Activated CD4-positive, alpha-beta T cell treated with anti-CD3 and anti-CD28 coated beads, Interleukin-2, amount 10 ng/mL, durations not matched to agents 7 days and 5 days (primary cell): ENCODE results near the gene CNIH2. TPM values are rescaled to one million over a fixed set of nuclear protein-coding genes. Genes with fewer than 3 reads are reported as not detected.

Experiments used
- CTCF ChIA-PET: fragments of 350-600 bp; sonication (Branson Sonifier 250); formaldehyde crosslinking; loops from one replicate; lab custom pipeline; 2021; ENCODE audit warnings: antibody characterized with exemption; lab: Charles Lee
- POLR2A ChIA-PET: fragments of 350-600 bp; sonication (Branson Sonifier 250); formaldehyde crosslinking; loops from one replicate; lab custom pipeline; 2021; ENCODE audit warnings: antibody characterized with exemption; lab: Charles Lee
- DNase-seq: peaks from one replicate; pipeline ENCODE4 v3.0.0-alpha.2; 2020
- H3K27ac Mint-ChIP-seq: one replicate; pipeline ENCODE4 v1.8.0; 2021; ENCODE audit warnings: mild to moderate bottlenecking, moderate library complexity, mixed read lengths
- H3K27me3 Mint-ChIP-seq: one replicate; pipeline ENCODE4 v1.8.0; 2021; ENCODE audit warnings: mixed read lengths
- H3K36me3 Mint-ChIP-seq: one replicate; pipeline ENCODE4 v1.8.0; 2021; ENCODE audit warnings: low read depth, mixed read lengths
- H3K4me1 Mint-ChIP-seq: one replicate; pipeline ENCODE4 v1.8.0; 2021; ENCODE audit warnings: mixed read lengths
- H3K4me3 Mint-ChIP-seq: one replicate; pipeline ENCODE4 v1.8.0; 2021; ENCODE audit warnings: mild to moderate bottlenecking, moderate library complexity, mixed read lengths
- H3K9me3 Mint-ChIP-seq: one replicate; pipeline ENCODE4 v1.8.0; 2021; ENCODE audit warnings: mixed read lengths
- total RNA-seq, 2 experiments: library from RNA; stranded (reverse); gene quantifications; one replicate each; pipeline ENCODE4 v1.2.3, GENCODE V29; 2021

CNIH2 gene
- total RNA-seq, 2 experiments from 2014 or later = 2.5 TPM

DNA sequence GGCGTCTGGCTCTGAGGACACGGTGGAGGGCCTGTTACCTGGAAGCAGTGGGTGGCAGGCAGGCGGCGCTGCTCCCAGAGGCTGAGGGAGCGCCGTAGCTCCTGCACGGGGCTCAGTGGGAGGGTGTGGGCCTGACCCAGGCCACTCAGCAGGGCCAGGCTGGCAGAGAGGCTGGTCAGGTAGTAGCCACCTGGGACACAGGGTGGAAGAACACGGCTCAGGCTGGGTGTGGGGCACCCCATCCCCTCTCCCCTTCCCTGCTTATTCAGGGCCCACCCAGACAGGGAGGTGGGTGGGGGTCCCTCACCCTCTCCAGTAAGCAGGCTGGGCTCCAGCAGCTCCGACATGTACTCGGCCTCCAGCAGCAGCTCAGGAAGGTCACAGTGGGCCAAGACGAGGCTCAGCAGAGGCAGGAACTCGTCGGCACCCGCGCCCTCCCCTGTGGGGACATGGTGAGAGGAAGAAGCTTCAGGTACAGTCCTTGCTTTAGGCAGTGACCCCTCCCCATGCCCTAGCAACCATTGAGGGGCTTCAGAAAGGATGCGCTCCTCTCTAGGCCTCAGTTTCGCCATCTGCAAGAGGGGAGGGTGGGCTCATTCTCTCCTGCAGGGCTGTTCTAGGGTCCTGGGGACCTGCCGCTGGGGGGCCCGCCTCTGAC, 55.4 kb downstream of the CNIH2 start:
- H3K4me3 Mint-ChIP-seq = no peak overlapping the region
- no peaks in the 10 kb centered on the region for H3K27me3 Mint-ChIP-seq
- POLR2A ChIA-PET = no interaction called here

More for the DNA sequence above, 55.4 kb downstream of the CNIH2 start:
- CTCF ChIA-PET = interaction anchor here (0.7 to 1.4 kb wide), 4 partner anchors 9 to 51 kb away, joined by 3 read pairs; no protein-coding TSS in a partner anchor
- Mint-ChIP-seq H3K9me3 (no peaks in the 10 kb centered on the region), H3K36me3 (peaks cover 5% of the 10 kb centered on the region), H3K27ac (no peak overlapping the region), H3K4me1 (peaks cover 28% of the 10 kb centered on the region)
- DNase-seq = no peak

Other genes starting within 250 kb of the CNIH2 start
- gene GAL3ST3, start 229.0 kb upstream of the CNIH2 start, total RNA-seq = not detected
- 100 to 1,000 TPM; 217 to 223 TPM for gene SF3B2, start 225.8 kb upstream of the CNIH2 start, total RNA-seq
- gene PACS1, start 207.9 kb upstream of the CNIH2 start, total RNA-seq = 100 to 1,000 TPM; 109 TPM
- gene KLC2, start 20.5 kb upstream of the CNIH2 start, total RNA-seq = 10 to 100 TPM; 32.1 to 38.5 TPM
- 100 to 1,000 TPM; 151 to 174 TPM for gene RAB1B, start 9.5 kb upstream of the CNIH2 start, total RNA-seq
- 10 to 100 TPM; 39.1 to 45.4 TPM for gene YIF1A, start 11.0 kb downstream of the CNIH2 start, total RNA-seq
- gene TMEM151A, start 13.7 kb downstream of the CNIH2 start, total RNA-seq = not detected
- 1 to 10 TPM; 2.4 to 2.5 TPM for gene CD248, start 38.9 kb downstream of the CNIH2 start, total RNA-seq
- 1 to 10 TPM; 1.1 to 1.6 TPM for gene RIN1, start 58.3 kb downstream of the CNIH2 start, total RNA-seq
- gene BRMS1, start 66.9 kb downstream of the CNIH2 start, total RNA-seq = 10 to 100 TPM; 47.4 to 48.0 TPM
- 1 to 10 TPM; 8.5 to 9.4 TPM for gene B4GAT1, start 69.5 kb downstream of the CNIH2 start, total RNA-seq
- gene SLC29A2, start 93.6 kb downstream of the CNIH2 start, total RNA-seq = 1 to 10 TPM; 8.3 to 8.9 TPM
- gene NPAS4, start 142.9 kb downstream of the CNIH2 start, total RNA-seq = under 1 TPM; 0.27 to 0.52 TPM
- 10 to 100 TPM; 72.4 to 76.4 TPM for gene MRPL11, start 160.7 kb downstream of the CNIH2 start, total RNA-seq
- 1 to 10 TPM; 6.7 to 7.2 TPM for gene PELI3, start 188.7 kb downstream of the CNIH2 start, total RNA-seq
- gene DPP3, start 202.3 kb downstream of the CNIH2 start, total RNA-seq = 10 to 100 TPM; 78.4 to 82.3 TPM
- gene BBS1, start 232.5 kb downstream of the CNIH2 start, total RNA-seq = 10 to 100 TPM; 13.3 to 17.4 TPM